Limb (tissue), 2 donors: ENCODE results near the gene LRRC27.
"Not testable (repeated sequence)": the region's sequence is repeated elsewhere in the genome, so short reads cannot be mapped to it uniquely, and the experiment has no call there.

Experiments used
- DNase-seq, 2 donors: peaks; one replicate each; pipeline ENCODE4 v3.0.0-alpha.2; 2016; ENCODE audit errors: extremely low spot score in 2 of 2

Gene LRRC27

GRCh38 chr10:132314881-132315280 is 17.1 kb upstream of the LRRC27 start:
- DNase-seq: not testable (repeated sequence)

DNA sequence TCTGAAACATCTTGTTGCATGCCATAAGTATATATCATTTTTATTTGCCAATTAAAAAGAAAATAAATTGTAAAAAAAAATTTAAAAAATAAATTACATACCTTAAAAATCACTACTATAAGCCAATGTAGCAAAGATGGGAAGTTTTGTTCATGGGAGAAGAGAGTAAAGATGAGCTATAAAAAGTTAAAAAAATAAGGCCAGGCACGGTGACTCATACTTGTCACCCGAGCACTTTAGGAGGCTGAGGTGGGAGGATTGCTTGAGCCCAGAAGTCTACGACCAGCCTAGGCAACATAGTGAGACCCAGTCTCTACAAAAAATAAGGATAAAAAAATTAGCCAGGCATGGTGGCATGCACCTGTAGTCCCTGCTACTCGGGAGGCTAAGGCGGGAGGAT is 15.9 kb upstream of the LRRC27 start:
- no peak for DNase-seq

DNA sequence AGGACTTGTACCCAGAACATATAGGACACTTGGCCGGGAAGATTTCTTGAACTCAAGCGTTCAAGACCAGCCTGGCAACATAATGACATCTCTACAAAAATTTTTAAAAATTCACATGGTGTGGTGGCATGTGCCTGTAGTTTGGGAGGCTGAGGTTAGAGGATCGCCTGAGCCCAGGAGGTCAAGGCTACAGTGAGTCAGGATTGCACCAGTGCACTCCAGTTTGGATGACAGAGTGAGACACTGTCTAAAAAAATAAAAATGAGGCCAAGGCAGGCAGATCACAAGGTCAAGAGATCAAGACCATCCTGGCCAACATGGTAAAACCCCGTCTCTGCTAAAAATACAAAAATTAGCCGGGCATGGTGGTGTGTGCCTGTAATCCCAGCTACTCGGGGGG is 14.5 kb upstream of the LRRC27 start:
- not testable (repeated sequence) for DNase-seq

GRCh38 chr10:132319853-132320653 is 11.9 kb upstream of the LRRC27 start:
- DNase-seq: no peak

GRCh38 chr10:132320654-132321469 is 11.1 kb upstream of the LRRC27 start:
- no peak for DNase-seq

DNA sequence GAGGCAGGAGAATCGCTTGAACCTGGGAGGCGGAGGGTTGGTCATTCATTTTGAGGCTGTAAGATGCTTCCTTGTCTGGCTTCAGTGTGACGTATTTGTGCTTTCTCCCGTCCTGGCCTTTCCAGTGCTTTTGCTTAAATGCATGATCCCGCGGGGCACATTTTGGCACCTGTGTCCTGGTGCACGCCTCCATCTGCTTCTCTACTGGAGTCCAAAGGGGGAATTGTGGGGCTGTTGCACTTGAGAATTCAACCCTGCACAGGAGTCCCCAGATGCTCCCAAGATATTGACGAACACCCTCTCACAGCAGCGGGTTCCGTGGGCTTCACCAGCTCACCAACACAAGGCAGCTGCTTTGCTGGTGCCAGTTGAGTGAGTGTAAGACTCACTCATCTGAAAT is 10.3 kb upstream of the LRRC27 start:
- no peak for DNase-seq

GRCh38 chr10:132322586-132323048 is 9.4 kb upstream of the LRRC27 start:
- no peak for DNase-seq

GRCh38 chr10:132324186-132324585 is 7.8 kb upstream of the LRRC27 start:
- no peak for DNase-seq

DNA sequence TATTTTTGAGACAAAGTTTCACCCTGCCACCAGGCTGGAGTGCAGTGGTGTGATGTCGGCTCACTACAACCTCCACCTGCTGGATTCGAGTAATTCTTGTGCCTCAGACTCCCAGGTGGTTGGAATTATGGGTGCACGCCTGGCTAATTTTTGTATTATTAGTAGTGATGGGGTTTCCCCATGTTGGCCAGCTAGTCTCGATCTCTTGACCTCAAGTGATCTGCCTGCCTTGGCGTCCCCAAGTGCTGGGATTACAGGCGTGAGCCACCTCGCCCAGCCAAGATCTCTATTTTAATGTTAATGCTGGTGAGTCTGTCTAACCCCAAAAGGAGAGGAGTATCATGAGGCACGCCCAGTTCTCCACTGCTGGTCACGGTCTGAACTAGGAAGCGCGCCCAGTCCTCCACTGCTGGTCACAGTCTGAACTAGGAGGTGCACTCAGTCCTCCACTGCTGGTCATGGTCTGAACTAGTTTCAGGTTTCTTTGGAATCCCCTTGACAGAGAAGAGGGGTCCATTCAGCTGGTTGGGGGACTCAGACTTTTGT is 5.6 kb upstream of the LRRC27 start:
- DNase-seq: no peak

DNA sequence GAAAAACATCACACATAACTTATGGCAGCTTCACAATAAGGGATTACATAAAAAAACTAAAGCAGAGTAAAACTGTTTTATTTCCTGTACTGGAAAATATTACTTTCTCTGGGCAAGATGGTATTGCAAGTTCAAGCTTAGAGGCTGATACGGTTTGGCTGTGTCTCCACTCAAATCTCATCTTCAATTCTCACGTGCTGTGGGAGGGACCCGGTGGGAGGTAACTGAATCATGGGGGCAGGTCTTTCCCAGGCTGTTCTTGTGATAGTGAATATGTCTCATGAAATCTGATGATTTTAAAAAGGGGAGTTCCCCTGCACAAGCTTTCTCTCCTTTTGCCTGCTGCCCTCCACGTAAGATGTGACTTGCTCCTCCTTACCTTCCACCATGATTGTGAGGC is 5.1 kb upstream of the LRRC27 start:
- DNase-seq: no peak

GRCh38 chr10:132328106-132328505 is 3.9 kb upstream of the LRRC27 start:
- DNase-seq: no peak

DNA sequence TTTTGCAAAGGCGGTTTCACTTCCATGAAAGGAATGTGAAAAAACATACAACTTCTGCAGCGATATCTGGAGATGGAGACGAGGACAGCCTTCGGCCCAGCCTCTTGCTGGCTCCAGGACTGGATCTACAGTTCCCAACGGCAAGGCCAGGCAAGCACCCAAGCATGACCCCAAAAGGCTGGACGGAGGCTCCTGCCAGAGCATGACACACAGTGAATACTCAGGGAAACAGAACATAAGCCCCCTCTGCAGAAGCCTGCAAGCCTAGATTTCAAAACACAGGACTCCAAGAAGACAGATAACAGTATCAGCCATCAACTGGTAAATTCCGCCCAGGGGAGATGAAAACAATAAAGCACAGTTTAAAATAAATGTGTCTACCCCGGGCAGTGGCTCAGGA is 3.3 kb upstream of the LRRC27 start:
- no peak for DNase-seq

- no peak for DNase-seq
Measured at GRCh38 chr10:132329565-132330485, 2.2 kb upstream of the LRRC27 start.

DNA sequence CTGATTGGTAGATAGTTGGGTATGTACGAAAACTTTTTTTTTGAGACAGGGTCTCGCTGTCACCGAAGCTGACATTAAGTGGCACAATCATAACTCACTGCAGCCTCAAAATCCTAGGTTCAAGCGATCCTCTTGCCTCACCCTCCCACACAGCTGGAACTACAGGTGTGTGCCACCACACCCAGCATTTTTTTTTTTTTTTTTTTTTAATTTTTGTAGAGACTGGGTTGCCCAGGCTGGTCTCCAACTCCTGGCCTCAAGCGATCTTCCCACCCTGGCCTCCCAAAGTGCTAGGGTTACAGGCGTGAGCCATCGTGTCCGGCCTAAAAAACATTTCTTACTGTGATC is 1.5 kb upstream of the LRRC27 start:
- no peak for DNase-seq

DNA sequence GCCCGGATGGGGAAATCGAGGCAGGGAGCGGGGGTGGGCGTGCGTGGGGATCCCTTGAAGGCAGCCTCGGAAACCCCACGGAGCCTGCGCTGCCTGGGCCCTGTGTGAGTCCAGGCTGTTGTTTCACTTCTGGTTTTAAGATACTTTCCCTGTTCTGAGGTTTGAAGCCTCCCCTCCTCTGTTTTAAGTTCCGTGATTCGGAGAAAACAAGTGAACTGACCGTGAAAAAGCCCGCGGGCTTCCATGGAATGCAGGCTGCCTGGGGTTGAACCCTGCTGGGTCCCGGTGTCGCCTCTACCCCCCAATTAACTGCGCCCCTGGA is 401 bp downstream of the LRRC27 start:
- DNase-seq: no peak

GRCh38 chr10:132333386-132333785 is 1.4 kb downstream of the LRRC27 start:
- DNase-seq: no peak

DNA sequence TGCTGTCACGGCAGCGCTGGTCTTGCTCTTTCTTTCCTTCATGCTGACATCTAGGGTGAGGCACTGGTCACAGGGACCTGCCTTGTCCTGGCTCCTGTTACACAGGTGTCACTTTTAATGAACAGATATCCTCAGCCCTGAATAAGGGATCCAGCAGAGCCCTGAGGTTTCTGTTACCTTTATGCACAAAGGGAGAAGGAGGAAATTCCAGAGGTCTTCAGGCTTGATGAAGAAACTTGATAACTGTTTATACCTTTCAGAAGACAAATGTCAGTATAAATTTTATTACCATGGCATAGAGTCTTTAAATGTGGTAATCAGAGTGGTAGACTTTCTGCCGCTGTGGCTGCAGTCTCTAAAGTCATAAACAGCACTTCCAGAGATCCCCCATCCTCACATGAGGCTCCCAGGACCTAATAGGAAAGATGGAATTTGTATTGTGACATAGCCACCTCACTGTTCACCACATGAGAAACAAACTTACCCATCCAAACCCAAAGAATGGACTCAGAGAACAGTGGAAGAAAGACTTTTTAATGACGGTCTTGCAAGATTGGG is 2.7 kb downstream of the LRRC27 start:
- DNase-seq: no peak

DNA sequence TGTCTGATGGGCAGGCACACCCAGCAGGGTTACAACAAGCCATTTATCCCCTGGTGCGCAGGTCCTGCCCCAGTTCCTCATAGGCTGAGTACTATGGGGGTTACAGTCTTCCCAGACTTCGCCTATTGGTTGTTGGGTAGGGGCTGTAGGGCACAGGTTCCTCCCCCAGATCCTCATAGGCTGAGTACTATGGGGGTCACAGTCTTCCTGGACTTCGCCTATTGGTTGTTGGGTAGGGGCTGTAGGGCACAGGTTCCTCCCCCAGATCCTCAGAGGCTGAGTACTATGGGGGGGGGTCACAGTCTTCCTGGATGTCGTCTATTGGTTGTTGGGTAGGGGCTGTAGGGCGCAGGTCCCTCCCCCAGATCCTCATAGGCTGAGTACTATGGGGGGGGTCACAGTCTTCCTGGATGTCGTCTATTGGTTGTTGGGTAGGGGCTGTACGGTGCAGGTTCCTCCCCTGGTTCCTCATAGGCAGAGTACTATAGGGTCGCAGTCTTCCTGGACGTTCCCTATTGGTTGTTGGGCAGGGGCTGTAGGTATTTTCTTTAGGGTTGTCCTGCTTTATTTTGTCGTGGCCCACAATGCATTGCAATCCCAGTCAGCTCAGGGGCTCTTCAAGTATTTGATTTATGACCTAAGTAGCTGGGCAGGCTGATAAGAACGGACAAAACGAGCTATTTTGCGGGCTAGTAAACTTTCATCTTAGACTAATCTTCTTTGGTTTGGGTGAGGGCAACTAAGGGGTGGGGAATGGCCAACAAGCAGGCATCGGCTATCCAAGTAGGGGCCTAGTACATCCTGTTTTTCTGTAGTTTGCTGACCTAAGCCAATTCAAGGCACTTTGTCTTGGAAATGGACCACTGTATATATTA is 3.4 kb downstream of the LRRC27 start:
- no peak for DNase-seq

- no peak for DNase-seq
Measured at GRCh38 chr10:132336064-132336746, 4.2 kb downstream of the LRRC27 start.

DNA sequence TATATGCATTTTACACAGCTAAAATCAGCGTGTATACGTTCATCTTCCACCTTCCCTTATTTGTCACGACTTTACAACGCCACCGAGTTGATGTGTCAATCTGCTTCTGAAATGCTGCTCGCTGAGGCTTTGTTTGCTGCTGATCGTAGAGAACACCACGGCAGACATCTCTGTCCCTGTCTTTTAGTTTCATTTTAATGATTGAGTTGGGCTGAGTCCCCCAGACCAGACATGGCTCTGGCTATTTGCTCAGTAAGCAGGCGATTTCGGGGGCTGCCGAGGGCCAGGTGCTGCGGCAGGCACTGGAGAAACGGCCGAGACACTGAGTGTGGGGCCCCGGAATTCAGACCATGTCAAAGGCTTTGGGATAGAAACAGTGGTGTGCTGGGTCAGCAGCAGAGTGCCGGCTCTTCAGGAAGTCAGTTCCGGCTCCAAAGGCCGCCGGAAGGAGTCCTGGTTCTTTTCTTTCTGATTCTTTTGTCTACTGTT is 5.0 kb downstream of the LRRC27 start:
- DNase-seq: no peak
